Measurements from ENCODE around the gene METTL17. TPM values are rescaled to one million over a fixed set of nuclear protein-coding genes. Genes with fewer than 3 reads are reported as not detected.

The METTL17 gene
- total and polyA plus RNA-seq, 2 of the 13 experiments (the other 11 are each of a cell fraction or from before 2014, with no cell fraction given), result 122 to 199 TPM

DNA sequence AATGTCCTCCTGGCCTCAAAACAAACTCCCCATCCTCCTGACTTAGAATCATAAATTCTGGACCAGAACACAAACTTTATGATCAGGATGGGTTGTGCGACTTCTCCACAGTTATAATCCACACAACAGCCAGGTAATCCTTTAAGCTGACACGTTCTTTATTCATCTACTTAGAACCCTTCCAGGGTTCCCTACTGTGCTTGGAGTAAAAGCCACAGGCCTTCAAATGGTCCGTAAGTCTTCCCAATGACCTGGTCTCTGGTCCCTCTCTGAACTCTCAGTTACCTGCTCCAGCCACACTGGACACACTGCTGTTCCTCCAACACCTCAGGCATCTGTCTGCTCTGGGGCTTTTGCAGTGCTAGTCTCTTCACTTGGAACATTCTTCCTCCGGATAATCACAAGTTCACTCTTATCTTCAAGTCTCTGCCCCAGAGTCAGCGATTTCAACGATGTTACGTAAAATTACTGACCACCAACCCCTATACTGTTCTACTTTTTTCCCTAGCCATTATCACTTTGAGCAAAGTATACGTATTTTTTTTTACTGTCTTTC is 50.7 kb downstream of the METTL17 start (continued):
- TF ChIP-seq, protein P1, sequence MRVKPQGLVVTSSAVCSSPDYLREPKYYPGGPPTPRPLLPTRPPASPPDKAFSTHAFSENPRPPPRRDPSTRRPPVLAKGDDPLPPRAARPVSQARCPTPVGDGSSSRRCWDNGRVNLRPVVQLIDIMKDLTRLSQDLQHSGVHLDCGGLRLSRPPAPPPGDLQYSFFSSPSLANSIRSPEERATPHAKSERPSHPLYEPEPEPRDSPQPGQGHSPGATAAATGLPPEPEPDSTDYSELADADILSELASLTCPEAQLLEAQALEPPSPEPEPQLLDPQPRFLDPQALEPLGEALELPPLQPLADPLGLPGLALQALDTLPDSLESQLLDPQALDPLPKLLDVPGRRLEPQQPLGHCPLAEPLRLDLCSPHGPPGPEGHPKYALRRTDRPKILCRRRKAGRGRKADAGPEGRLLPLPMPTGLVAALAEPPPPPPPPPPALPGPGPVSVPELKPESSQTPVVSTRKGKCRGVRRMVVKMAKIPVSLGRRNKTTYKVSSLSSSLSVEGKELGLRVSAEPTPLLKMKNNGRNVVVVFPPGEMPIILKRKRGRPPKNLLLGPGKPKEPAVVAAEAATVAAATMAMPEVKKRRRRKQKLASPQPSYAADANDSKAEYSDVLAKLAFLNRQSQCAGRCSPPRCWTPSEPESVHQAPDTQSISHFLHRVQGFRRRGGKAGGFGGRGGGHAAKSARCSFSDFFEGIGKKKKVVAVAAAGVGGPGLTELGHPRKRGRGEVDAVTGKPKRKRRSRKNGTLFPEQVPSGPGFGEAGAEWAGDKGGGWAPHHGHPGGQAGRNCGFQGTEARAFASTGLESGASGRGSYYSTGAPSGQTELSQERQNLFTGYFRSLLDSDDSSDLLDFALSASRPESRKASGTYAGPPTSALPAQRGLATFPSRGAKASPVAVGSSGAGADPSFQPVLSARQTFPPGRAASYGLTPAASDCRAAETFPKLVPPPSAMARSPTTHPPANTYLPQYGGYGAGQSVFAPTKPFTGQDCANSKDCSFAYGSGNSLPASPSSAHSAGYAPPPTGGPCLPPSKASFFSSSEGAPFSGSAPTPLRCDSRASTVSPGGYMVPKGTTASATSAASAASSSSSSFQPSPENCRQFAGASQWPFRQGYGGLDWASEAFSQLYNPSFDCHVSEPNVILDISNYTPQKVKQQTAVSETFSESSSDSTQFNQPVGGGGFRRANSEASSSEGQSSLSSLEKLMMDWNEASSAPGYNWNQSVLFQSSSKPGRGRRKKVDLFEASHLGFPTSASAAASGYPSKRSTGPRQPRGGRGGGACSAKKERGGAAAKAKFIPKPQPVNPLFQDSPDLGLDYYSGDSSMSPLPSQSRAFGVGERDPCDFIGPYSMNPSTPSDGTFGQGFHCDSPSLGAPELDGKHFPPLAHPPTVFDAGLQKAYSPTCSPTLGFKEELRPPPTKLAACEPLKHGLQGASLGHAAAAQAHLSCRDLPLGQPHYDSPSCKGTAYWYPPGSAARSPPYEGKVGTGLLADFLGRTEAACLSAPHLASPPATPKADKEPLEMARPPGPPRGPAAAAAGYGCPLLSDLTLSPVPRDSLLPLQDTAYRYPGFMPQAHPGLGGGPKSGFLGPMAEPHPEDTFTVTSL (CRISPR knock-in tag; IDR thresholded peaks at IDR 0.05; ENCODE audit: borderline replicate concordance), result no peak
- TF ChIP-seq, protein P2, sequence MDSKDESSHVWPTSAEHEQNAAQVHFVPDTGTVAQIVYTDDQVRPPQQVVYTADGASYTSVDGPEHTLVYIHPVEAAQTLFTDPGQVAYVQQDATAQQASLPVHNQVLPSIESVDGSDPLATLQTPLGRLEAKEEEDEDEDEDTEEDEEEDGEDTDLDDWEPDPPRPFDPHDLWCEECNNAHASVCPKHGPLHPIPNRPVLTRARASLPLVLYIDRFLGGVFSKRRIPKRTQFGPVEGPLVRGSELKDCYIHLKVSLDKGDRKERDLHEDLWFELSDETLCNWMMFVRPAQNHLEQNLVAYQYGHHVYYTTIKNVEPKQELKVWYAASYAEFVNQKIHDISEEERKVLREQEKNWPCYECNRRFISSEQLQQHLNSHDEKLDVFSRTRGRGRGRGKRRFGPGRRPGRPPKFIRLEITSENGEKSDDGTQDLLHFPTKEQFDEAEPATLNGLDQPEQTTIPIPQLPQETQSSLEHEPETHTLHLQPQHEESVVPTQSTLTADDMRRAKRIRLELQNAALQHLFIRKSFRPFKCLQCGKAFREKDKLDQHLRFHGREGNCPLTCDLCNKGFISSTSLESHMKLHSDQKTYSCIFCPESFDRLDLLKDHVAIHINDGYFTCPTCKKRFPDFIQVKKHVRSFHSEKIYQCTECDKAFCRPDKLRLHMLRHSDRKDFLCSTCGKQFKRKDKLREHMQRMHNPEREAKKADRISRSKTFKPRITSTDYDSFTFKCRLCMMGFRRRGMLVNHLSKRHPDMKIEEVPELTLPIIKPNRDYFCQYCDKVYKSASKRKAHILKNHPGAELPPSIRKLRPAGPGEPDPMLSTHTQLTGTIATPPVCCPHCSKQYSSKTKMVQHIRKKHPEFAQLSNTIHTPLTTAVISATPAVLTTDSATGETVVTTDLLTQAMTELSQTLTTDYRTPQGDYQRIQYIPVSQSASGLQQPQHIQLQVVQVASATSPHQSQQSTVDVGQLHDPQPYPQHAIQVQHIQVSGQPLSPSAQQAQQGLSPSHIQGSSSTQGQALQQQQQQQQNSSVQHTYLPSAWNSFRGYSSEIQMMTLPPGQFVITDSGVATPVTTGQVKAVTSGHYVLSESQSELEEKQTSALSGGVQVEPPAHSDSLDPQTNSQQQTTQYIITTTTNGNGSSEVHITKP (CRISPR knock-in tag; IDR thresholded peaks at IDR 0.05; ENCODE audit: low read depth), result no peak
- TF ChIP-seq GTF3A (CRISPR knock-in tag; conservative IDR thresholded peaks at IDR 0.05) (no peak), KLF16 (CRISPR knock-in tag; IDR thresholded peaks at IDR 0.05) (no peak), ZNF329 (CRISPR knock-in tag; IDR thresholded peaks at IDR 0.05; ENCODE audit: low read depth) (no peak), RNF2 (conservative IDR thresholded peaks at IDR 0.05; ENCODE audit: low read depth) (no peak), ZNF317 (CRISPR knock-in tag; IDR thresholded peaks at IDR 0.05) (0 out of 2 replicates have a peak, but pooled peaks have one; percentile 48)
- TF ChIP-seq, protein P3, sequence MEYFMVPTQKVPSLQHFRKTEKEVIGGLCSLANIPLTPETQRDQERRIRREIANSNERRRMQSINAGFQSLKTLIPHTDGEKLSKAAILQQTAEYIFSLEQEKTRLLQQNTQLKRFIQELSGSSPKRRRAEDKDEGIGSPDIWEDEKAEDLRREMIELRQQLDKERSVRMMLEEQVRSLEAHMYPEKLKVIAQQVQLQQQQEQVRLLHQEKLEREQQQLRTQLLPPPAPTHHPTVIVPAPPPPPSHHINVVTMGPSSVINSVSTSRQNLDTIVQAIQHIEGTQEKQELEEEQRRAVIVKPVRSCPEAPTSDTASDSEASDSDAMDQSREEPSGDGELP (IDR thresholded peaks at IDR 0.05; ENCODE audit: borderline replicate concordance, low read depth), result no peak
- TF ChIP-seq, protein P4, sequence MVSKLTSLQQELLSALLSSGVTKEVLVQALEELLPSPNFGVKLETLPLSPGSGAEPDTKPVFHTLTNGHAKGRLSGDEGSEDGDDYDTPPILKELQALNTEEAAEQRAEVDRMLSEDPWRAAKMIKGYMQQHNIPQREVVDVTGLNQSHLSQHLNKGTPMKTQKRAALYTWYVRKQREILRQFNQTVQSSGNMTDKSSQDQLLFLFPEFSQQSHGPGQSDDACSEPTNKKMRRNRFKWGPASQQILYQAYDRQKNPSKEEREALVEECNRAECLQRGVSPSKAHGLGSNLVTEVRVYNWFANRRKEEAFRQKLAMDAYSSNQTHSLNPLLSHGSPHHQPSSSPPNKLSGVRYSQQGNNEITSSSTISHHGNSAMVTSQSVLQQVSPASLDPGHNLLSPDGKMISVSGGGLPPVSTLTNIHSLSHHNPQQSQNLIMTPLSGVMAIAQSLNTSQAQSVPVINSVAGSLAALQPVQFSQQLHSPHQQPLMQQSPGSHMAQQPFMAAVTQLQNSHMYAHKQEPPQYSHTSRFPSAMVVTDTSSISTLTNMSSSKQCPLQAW (CRISPR knock-in tag; IDR thresholded peaks at IDR 0.05), result no peak
- TF ChIP-seq, protein P5, sequence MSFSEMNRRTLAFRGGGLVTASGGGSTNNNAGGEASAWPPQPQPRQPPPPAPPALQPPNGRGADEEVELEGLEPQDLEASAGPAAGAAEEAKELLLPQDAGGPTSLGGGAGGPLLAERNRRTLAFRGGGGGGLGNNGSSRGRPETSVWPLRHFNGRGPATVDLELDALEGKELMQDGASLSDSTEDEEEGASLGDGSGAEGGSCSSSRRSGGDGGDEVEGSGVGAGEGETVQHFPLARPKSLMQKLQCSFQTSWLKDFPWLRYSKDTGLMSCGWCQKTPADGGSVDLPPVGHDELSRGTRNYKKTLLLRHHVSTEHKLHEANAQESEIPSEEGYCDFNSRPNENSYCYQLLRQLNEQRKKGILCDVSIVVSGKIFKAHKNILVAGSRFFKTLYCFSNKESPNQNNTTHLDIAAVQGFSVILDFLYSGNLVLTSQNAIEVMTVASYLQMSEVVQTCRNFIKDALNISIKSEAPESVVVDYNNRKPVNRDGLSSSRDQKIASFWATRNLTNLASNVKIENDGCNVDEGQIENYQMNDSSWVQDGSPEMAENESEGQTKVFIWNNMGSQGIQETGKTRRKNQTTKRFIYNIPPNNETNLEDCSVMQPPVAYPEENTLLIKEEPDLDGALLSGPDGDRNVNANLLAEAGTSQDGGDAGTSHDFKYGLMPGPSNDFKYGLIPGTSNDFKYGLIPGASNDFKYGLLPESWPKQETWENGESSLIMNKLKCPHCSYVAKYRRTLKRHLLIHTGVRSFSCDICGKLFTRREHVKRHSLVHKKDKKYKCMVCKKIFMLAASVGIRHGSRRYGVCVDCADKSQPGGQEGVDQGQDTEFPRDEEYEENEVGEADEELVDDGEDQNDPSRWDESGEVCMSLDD (CRISPR knock-in tag; IDR thresholded peaks at IDR 0.05; ENCODE audit: borderline replicate concordance), result no peak
- TF ChIP-seq, protein P6, sequence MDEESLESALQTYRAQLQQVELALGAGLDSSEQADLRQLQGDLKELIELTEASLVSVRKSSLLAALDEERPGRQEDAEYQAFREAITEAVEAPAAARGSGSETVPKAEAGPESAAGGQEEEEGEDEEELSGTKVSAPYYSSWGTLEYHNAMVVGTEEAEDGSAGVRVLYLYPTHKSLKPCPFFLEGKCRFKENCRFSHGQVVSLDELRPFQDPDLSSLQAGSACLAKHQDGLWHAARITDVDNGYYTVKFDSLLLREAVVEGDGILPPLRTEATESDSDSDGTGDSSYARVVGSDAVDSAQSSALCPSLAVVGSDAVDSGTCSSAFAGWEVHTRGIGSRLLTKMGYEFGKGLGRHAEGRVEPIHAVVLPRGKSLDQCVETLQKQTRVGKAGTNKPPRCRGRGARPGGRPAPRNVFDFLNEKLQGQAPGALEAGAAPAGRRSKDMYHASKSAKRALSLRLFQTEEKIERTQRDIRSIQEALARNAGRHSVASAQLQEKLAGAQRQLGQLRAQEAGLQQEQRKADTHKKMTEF (CRISPR knock-in tag; IDR thresholded peaks at IDR 0.05), result peak; percentile 6; the same call in 1 of the 2 replicates

Data from HepG2 (cell line).